ES-I3 (cell line): ENCODE results near the gene ITGA3.

Source experiments
- H3K36me3 ChIP-seq: 2 replicates; pipeline ENCODE4 v1.6.1; 2013; ENCODE audit warnings: mild to moderate bottlenecking, low read length, control low read depth, moderate library complexity; ENCODE audit not compliant: insufficient read depth
- H3K4me1 ChIP-seq: 2 replicates; pipeline ENCODE4 v1.6.1; 2013; ENCODE audit warnings: mild to moderate bottlenecking, control low read depth, low read length; ENCODE audit not compliant: insufficient read depth
- H3K9ac ChIP-seq: 2 replicates; pipeline ENCODE4 v1.6.1; 2013; ENCODE audit warnings: low read depth, mild to moderate bottlenecking, low read length, moderate library complexity
- H3K9me3 ChIP-seq: 2 replicates; pipeline ENCODE4 v1.6.1; 2013; ENCODE audit warnings: mild to moderate bottlenecking, low read length, moderate library complexity; ENCODE audit not compliant: control insufficient read depth, insufficient read depth

ITGA3 gene

GRCh38 chr17:50105811-50106210, 49.9 kb downstream of the ITGA3 start:
- H3K4me1 ChIP-seq, result peaks cover 19% of the 10 kb centered on the region
- H3K9ac ChIP-seq, result no peak overlapping the region
- H3K9me3 ChIP-seq, result no peaks in the 10 kb centered on the region
- H3K36me3 ChIP-seq, result no peaks in the 10 kb centered on the region

DNA sequence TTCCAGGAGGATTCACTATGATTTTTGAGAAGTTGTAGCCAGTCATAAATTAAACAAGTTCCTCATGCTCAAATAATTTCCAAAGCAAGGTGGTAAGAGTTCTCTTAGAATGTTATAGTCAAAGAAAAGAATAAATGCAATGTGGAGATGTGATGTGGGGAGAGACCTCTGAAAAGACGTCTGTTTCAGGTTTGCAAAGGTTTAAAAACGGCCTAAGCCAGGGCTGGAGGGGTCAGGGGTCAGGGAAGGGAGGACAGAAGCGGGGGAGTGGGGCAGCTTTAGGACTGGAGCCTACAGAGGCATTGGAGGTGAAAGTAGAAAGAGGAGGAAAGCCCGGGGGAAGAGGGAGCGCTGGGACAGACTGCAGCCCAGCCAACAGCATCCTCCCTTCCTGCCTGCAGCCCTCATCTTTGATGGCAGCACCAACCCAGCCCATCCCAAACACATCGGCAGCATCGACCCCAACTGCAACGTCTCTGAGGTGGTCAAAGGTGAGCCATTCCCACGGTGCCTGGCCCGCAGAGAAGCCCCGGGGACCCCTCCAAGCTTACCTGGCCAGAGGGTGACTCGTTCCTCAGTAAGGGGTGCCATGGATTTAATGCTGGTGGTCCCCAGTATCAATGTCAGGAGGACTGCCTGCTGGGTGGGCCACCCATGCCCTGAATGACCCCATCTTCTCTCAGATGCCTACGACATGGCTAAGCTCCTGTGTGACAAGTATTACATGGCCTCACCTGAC, 50.7 kb downstream of the ITGA3 start:
- H3K9me3 ChIP-seq, result no peaks in the 10 kb centered on the region
- peaks cover 18% of the 10 kb centered on the region for H3K4me1 ChIP-seq
- no peaks in the 10 kb centered on the region for H3K36me3 ChIP-seq
- H3K9ac ChIP-seq, result no peak overlapping the region

- Histone ChIP-seq H3K9ac (no peak overlapping the region), H3K9me3 (no peaks in the 10 kb centered on the region), H3K4me1 (peaks cover 19% of the 10 kb centered on the region), H3K36me3 (no peaks in the 10 kb centered on the region)
Observed at GRCh38 chr17:50107790-50108414, 52.0 kb downstream of the ITGA3 start.

DNA sequence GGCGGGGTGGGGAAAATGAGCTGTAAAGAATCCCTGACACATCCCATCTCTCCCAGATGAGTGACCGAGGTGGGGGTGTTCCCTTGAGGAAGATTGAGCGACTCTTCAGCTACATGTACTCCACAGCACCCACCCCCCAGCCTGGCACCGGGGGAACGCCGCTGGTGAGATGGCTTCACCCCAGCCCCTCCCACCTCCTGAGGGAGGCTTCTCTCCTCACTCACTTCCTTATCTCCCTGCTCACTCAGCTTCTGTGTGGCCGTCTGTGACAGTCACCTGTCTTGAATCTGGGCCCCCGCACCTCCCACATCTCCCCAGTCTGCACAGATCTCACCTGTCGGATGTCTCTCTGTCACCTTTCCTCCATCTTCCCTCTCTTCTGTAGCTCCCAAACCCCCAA, 52.6 kb downstream of the ITGA3 start:
- Histone ChIP-seq H3K9me3 (no peaks in the 10 kb centered on the region), H3K4me1 (peaks cover 19% of the 10 kb centered on the region), H3K36me3 (no peaks in the 10 kb centered on the region), H3K9ac (no peak overlapping the region)

GRCh38 chr17:50109207-50109606, 53.3 kb downstream of the ITGA3 start:
- Histone ChIP-seq H3K9ac (no peak overlapping the region), H3K9me3 (no peaks in the 10 kb centered on the region), H3K4me1 (peaks cover 19% of the 10 kb centered on the region), H3K36me3 (no peaks in the 10 kb centered on the region)

DNA sequence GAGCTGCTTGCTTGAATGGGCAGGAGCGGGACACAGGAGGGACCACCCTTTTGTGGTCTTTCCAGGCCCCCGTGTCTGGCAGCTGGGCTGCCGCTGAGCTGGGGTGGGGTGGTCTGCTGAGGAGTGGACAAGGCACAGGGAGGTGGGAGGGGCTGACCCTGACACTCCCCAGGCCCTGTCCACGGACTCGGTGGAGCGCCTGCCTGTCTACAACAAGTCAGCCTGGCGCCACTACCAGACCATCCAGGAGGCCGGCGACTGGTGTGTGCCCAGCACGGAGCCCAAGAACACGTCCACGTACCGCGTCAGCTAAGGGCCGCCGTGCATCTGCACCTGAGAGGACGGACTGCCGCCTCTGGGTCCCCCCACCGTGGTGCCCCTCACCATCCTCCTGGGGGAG, 53.9 kb downstream of the ITGA3 start:
- Histone ChIP-seq H3K9me3 (no peaks in the 10 kb centered on the region), H3K4me1 (peaks cover 19% of the 10 kb centered on the region), H3K36me3 (no peaks in the 10 kb centered on the region), H3K9ac (no peak overlapping the region)

DNA sequence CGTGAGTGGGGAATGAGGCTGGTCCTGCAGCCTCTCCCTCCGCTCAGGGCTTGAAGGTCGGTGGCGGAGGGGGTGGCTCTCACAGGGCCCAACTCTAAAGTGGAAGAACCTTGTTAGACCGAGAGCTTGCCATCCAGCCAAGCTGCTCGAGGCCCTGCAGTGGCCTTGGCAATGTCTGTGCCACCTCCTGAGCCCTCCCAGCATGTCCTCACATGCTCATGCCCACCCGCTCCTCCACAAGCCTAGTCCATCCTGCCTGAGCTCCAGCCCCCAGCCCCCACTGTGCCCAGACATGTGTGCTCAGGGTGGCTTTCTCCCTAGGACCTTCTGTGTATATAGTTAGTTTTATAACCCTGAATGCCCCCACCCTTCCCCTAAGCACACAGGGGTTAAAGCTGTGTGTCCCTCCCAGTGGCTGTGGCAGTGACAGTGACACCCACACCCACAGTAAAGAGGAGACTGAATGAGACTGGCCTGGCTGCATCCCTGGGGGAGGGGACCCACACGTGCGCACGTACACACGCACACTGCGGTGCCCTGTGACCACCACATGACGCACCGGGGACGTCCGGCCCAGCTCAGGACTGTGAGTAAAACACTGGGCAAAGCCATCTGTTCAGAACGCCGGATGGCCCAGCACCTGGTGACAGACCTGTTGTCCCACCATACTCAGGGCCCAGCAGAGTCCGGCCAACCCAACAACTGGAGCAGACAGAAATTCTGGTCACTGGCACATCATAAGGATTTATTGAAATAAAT, 54.9 kb downstream of the ITGA3 start:
- Histone ChIP-seq H3K36me3 (no peaks in the 10 kb centered on the region), H3K4me1 (peaks cover 23% of the 10 kb centered on the region), H3K9ac (no peak overlapping the region), H3K9me3 (no peaks in the 10 kb centered on the region)

- H3K9ac ChIP-seq, result no peak overlapping the region
- no peaks in the 10 kb centered on the region for H3K36me3 ChIP-seq
- H3K4me1 ChIP-seq, result peaks cover 23% of the 10 kb centered on the region
- H3K9me3 ChIP-seq, result no peaks in the 10 kb centered on the region
Observed at GRCh38 chr17:50111673-50112655, 56.1 kb downstream of the ITGA3 start.

GRCh38 chr17:50112694-50113093, 56.8 kb downstream of the ITGA3 start:
- peaks cover 23% of the 10 kb centered on the region for H3K4me1 ChIP-seq
- H3K9ac ChIP-seq, result no peak overlapping the region
- no peaks in the 10 kb centered on the region for H3K36me3 ChIP-seq
- no peaks in the 10 kb centered on the region for H3K9me3 ChIP-seq

GRCh38 chr17:50113624-50114320, 57.9 kb downstream of the ITGA3 start:
- no peaks in the 10 kb centered on the region for H3K36me3 ChIP-seq
- no peak overlapping the region for H3K9ac ChIP-seq
- no peaks in the 10 kb centered on the region for H3K9me3 ChIP-seq
- H3K4me1 ChIP-seq, result peaks cover 19% of the 10 kb centered on the region

- Histone ChIP-seq H3K36me3 (no peaks in the 10 kb centered on the region), H3K4me1 (peaks cover 19% of the 10 kb centered on the region), H3K9me3 (no peaks in the 10 kb centered on the region), H3K9ac (no peak overlapping the region)
Observed at GRCh38 chr17:50114401-50114800, 58.5 kb downstream of the ITGA3 start.

DNA sequence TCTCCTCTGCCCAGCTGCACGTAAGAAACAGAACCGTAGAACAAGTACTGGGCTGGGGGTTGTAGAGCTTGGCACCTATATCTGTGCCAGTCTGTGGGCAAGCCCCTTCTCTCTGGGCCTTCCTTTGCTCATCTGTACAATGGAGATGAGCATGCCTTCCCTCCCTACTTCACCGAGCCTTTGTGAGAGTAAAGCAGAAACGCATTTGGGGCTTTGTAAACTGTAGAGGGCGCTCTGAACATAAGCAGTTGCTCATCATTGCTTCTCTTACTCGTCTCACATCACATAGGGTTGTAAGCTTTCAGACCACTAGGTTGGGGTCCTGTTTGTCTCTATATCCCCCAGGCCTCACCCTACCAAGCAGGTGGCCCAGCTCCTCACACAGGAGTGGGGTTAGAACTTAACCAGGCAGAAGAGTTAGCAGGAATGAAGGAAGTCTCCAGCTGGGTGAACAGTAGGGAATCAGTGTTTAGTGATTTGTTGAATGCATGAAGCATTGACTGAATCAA, 59.0 kb downstream of the ITGA3 start:
- Histone ChIP-seq H3K36me3 (no peaks in the 10 kb centered on the region), H3K9ac (no peak overlapping the region), H3K9me3 (no peaks in the 10 kb centered on the region), H3K4me1 (peaks cover 19% of the 10 kb centered on the region)

DNA sequence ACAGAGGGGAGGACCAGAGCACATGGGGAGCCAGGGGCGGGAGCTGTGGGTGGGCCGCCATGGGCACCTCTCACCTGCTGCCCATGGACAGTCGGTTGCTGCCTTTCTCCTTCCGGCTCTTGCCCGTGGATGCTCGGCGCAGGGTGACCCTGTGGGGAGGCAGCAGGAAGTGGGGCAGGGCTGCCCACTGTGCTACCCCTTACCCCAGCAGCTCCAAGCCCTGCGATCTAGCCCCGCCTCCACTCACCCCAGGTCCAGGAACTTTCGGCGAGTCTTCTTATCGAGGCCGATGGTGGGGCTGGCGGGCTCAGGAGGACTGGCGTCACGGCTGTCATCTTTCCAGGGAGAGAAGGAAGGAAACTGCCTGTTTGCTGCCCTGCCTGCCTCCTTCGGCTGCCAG, 59.8 kb downstream of the ITGA3 start:
- Histone ChIP-seq H3K9me3 (no peaks in the 10 kb centered on the region), H3K4me1 (peaks cover 19% of the 10 kb centered on the region), H3K36me3 (no peaks in the 10 kb centered on the region), H3K9ac (no peak overlapping the region)
